ENCODE measurements around the gene KCTD8.

DNA sequence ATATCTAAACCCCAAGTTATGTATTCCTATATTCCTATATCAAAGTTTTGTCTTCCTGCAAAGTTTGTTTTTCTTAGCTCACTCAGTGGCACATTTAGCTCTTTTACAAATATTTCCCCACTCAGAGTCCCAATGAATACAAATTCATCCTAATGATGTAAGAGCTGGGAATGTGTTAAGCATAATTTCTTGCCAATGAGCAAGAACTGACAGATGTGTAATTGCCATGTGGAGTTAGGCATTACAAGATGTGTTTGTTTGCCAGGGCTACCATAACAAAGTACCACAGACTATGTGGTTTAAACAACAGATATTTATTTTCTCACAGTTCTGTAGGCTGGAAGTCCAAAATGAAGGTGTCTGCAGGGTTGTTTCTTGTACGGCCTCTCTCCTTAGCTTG, 302.1 kb downstream of the KCTD8 start:
- TF ChIP-seq, protein P1, sequence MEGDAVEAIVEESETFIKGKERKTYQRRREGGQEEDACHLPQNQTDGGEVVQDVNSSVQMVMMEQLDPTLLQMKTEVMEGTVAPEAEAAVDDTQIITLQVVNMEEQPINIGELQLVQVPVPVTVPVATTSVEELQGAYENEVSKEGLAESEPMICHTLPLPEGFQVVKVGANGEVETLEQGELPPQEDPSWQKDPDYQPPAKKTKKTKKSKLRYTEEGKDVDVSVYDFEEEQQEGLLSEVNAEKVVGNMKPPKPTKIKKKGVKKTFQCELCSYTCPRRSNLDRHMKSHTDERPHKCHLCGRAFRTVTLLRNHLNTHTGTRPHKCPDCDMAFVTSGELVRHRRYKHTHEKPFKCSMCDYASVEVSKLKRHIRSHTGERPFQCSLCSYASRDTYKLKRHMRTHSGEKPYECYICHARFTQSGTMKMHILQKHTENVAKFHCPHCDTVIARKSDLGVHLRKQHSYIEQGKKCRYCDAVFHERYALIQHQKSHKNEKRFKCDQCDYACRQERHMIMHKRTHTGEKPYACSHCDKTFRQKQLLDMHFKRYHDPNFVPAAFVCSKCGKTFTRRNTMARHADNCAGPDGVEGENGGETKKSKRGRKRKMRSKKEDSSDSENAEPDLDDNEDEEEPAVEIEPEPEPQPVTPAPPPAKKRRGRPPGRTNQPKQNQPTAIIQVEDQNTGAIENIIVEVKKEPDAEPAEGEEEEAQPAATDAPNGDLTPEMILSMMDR (IDR thresholded peaks at IDR 0.05; ENCODE audit: low read length), result no peak
- TF ChIP-seq EZH2 (optimal IDR thresholded peaks at IDR 0.05; ENCODE audit: low read depth, low read length), result no peak
- TF ChIP-seq EZH2phosphoT487 (IDR thresholded peaks at IDR 0.05; ENCODE audit: low read length), result no peak

All from MM.1S (cell line).